T-helper 2 cell treated with Interferon-gamma antibody and Interleukin-4, amounts not matched to agents 5 μg/mL and 100 μg/mL, for 36 hours (primary cell): Measurements from ENCODE around the gene WWC2.

Source experiments
- DNase-seq: peaks from one replicate; pipeline ENCODE4 v3.0.0; 2021; ENCODE audit warnings: low spot score
- H3K27ac Mint-ChIP-seq: one replicate; pipeline ENCODE4 v1.8.0; 2021; ENCODE audit warnings: mild to moderate bottlenecking, mixed read lengths
- H3K27me3 Mint-ChIP-seq: one replicate; pipeline ENCODE4 v1.8.0; 2021; ENCODE audit warnings: low read depth, mixed read lengths
- H3K36me3 Mint-ChIP-seq: one replicate; pipeline ENCODE4 v1.8.0; 2021; ENCODE audit warnings: low read depth, mixed read lengths
- H3K4me1 Mint-ChIP-seq: one replicate; pipeline ENCODE4 v1.8.0; 2021; ENCODE audit warnings: low read depth, mixed read lengths
- H3K4me3 Mint-ChIP-seq: one replicate; pipeline ENCODE4 v1.8.0; 2022; ENCODE audit warnings: mild to moderate bottlenecking, moderate library complexity, mixed read lengths
- H3K9me3 Mint-ChIP-seq: one replicate; pipeline ENCODE4 v1.8.0; 2021; ENCODE audit warnings: mixed read lengths

WWC2 gene

DNA sequence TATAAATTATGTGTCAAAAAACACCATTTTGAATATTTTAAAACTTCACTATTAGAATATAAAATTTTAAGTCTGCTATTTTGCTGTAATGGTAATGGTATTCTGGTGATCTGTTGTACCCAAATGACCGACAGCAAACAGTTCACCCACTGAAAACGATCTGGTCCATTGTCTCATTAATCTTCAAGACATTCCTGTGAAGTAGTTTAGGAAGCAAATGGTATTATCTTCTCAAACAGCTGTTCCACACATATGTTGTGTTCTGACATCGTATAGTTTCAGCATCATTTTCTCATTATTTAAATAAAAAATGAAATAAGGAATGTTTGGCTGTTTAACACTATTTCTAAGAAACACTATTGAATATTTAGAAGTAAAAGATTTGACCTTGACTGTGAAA is 98.1 kb downstream of the WWC2 start:
- Mint-ChIP-seq H3K27ac (no peak overlapping the region), H3K4me1 (no peaks in the 10 kb centered on the region), H3K36me3 (no peaks in the 10 kb centered on the region), H3K4me3 (no peak overlapping the region), H3K27me3 (peaks cover 34% of the 10 kb centered on the region), H3K9me3 (no peaks in the 10 kb centered on the region)
- no peak for DNase-seq

- DNase-seq: no peak
- no peak overlapping the region for H3K4me3 Mint-ChIP-seq
- no peaks in the 10 kb centered on the region for H3K36me3 Mint-ChIP-seq
- no peaks in the 10 kb centered on the region for H3K4me1 Mint-ChIP-seq
- H3K27me3 Mint-ChIP-seq: peaks cover 19% of the 10 kb centered on the region
- no peaks in the 10 kb centered on the region for H3K9me3 Mint-ChIP-seq
- no peak overlapping the region for H3K27ac Mint-ChIP-seq
Measured at GRCh38 chr4:183200453-183200852, 101.4 kb downstream of the WWC2 start.

DNA sequence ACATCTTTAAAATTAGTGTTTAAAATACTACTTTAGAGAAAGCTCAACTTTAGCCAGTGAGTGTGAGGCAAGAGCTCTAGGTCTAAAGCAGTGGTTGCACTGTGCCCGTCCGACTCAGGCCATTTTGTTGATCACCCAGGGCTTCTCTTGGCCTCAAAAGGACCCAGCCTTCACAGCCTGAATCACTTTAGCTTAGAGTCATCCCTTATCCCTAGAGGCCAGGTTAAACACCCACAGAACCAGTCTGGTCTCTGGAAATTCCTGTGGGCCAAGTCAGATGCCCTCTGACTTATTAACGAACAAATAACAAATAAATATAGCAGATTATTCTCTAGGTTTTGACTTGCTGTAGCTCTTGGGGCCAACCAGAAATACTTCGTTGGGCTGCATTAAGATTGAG is 102.3 kb downstream of the WWC2 start:
- no peak for DNase-seq
- H3K27ac Mint-ChIP-seq: no peak overlapping the region
- H3K36me3 Mint-ChIP-seq: no peaks in the 10 kb centered on the region
- H3K27me3 Mint-ChIP-seq: peaks cover 13% of the 10 kb centered on the region
- H3K9me3 Mint-ChIP-seq: no peaks in the 10 kb centered on the region
- no peak overlapping the region for H3K4me3 Mint-ChIP-seq
- no peaks in the 10 kb centered on the region for H3K4me1 Mint-ChIP-seq

DNA sequence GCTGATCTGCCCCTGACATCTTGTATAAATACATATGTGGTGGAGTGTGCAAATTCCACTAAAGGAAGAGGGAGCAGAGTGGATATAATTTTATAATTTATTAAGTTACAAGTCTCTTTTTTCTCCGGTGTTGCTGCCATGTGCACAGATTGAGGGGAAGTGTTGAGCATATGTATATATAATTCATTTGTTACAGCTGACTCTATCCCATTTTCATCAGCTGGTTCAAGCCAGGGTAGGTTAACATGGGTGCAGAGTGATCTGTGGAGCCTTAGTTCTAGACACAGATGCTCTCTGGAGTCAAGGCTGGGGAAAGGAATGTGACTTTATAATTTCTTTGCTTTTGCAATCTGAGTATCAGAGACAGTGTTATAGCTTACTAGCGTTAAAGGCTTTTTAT is 103.5 kb downstream of the WWC2 start:
- no peaks in the 10 kb centered on the region for H3K9me3 Mint-ChIP-seq
- H3K4me1 Mint-ChIP-seq: no peaks in the 10 kb centered on the region

GRCh38 chr4:183204793-183205192 is 105.7 kb downstream of the WWC2 start:
- no peak for DNase-seq
- peaks cover 11% of the 10 kb centered on the region for H3K27me3 Mint-ChIP-seq
- H3K4me1 Mint-ChIP-seq: no peaks in the 10 kb centered on the region
- H3K27ac Mint-ChIP-seq: no peak overlapping the region
- H3K9me3 Mint-ChIP-seq: no peaks in the 10 kb centered on the region
- no peak overlapping the region for H3K4me3 Mint-ChIP-seq
- no peaks in the 10 kb centered on the region for H3K36me3 Mint-ChIP-seq

More for the DNA sequence above, 103.5 kb downstream of the WWC2 start:
- Mint-ChIP-seq H3K27ac (no peak overlapping the region), H3K36me3 (no peaks in the 10 kb centered on the region), H3K27me3 (peaks cover 14% of the 10 kb centered on the region), H3K4me3 (no peak overlapping the region)
- DNase-seq: no peak

DNA sequence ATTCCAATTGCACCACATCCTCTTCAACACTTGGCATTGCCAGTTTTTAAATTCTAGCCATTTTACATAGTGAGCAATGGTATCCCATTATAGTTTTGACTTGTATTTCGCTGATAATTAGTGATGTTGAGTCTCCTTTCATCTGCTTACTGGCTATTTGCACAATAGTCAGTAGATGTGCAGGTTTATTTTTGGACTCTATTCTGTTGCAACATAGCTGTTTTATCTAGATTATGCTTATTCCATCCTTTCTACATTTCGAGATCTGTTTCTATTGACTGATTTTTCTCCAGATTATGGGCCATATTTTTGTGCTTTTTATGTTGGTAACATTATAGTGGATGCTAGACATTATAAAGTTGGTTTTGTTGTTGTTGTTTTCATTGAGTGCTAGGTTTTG is 106.1 kb downstream of the WWC2 start:
- H3K27ac Mint-ChIP-seq: no peak overlapping the region
- H3K4me1 Mint-ChIP-seq: no peaks in the 10 kb centered on the region
- H3K27me3 Mint-ChIP-seq: peaks cover 11% of the 10 kb centered on the region
- H3K9me3 Mint-ChIP-seq: no peaks in the 10 kb centered on the region
- DNase-seq: no peak
- H3K4me3 Mint-ChIP-seq: no peak overlapping the region
- no peaks in the 10 kb centered on the region for H3K36me3 Mint-ChIP-seq

DNA sequence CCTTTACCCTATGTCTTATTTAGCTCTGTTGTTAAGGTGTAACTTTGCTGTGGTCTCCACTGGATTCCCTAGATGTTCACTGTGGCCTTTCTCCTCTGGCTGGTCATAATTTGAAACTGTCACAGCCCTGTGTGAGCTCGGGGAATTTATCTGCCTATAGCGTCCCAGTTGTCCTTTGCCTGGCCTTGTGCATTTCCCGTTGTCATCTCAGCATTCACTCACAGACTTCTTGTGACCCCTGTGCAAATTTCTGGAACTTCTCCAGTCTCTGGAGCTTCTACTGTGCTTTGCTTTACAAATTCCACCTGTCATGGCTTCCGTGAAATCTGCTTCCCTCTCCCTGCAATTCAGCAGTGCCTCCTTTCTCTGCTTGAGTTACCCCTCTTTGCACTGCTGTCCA is 106.7 kb downstream of the WWC2 start:
- Mint-ChIP-seq H3K36me3 (no peaks in the 10 kb centered on the region), H3K9me3 (no peaks in the 10 kb centered on the region), H3K27ac (no peak overlapping the region), H3K27me3 (peaks cover 11% of the 10 kb centered on the region), H3K4me1 (no peaks in the 10 kb centered on the region), H3K4me3 (no peak overlapping the region)
- DNase-seq: no peak

- H3K9me3 Mint-ChIP-seq: no peaks in the 10 kb centered on the region
- no peak overlapping the region for H3K27ac Mint-ChIP-seq
- no peak for DNase-seq
- peaks cover 9% of the 10 kb centered on the region for H3K27me3 Mint-ChIP-seq
- H3K36me3 Mint-ChIP-seq: no peaks in the 10 kb centered on the region
- H3K4me1 Mint-ChIP-seq: no peaks in the 10 kb centered on the region
- no peak overlapping the region for H3K4me3 Mint-ChIP-seq
Measured at GRCh38 chr4:183211533-183211932, 112.5 kb downstream of the WWC2 start.

DNA sequence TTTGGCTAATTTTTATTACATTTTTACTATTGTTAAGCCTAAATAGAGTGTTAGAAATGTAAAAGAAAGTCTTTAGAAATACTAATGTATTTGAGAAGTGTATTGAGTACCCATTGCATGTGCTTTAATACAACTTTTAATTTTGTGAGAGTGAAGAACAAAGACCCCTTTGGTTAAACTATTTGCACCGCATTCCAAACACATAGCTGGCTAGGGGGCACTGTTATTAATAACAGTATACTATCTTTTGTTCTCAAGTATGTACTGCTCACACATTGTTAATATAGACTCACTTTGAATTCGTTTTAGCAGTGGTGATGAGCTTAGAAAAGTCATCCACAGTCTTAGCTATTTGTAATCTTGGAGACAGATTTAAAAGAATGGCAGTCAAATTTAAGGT is 114.9 kb downstream of the WWC2 start:
- Mint-ChIP-seq H3K9me3 (no peaks in the 10 kb centered on the region), H3K36me3 (no peaks in the 10 kb centered on the region), H3K27ac (no peak overlapping the region), H3K4me3 (no peak overlapping the region), H3K27me3 (peaks cover 5% of the 10 kb centered on the region), H3K4me1 (no peaks in the 10 kb centered on the region)
- no peak for DNase-seq

- Mint-ChIP-seq H3K27me3 (peaks cover 5% of the 10 kb centered on the region), H3K4me1 (no peaks in the 10 kb centered on the region), H3K27ac (no peak overlapping the region), H3K9me3 (no peaks in the 10 kb centered on the region), H3K4me3 (no peak overlapping the region), H3K36me3 (no peaks in the 10 kb centered on the region)
- DNase-seq: no peak
Measured at GRCh38 chr4:183214912-183215488, 115.9 kb downstream of the WWC2 start.

DNA sequence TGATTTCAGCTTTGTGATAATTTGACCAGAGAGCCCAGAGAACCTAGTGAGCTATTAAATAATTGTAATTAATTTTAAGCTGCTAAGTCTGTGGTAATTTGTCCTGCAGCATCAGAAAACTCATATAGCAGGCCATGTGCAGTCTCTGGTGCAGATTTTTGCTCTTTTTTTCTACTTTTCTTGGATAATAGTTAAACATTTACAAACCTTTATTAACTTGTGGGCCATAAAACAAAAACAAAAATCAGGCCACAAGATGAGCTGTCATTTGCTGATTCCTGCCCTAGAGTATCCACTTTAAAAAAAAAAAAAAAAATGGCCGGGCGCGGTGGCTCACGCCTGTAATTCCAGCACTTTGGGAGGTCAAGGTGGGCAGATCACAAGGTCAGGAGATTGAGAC is 121.2 kb downstream of the WWC2 start:
- H3K9me3 Mint-ChIP-seq: no peaks in the 10 kb centered on the region
- H3K27me3 Mint-ChIP-seq: peaks cover 4% of the 10 kb centered on the region
- DNase-seq: no peak
- no peaks in the 10 kb centered on the region for H3K4me1 Mint-ChIP-seq
- no peak overlapping the region for H3K27ac Mint-ChIP-seq
- no peak overlapping the region for H3K4me3 Mint-ChIP-seq
- no peaks in the 10 kb centered on the region for H3K36me3 Mint-ChIP-seq

GRCh38 chr4:183223053-183223452 is 124.0 kb downstream of the WWC2 start:
- H3K4me1 Mint-ChIP-seq: no peaks in the 10 kb centered on the region
- no peak for DNase-seq
- H3K27me3 Mint-ChIP-seq: peaks cover 7% of the 10 kb centered on the region
- no peak overlapping the region for H3K4me3 Mint-ChIP-seq
- no peaks in the 10 kb centered on the region for H3K36me3 Mint-ChIP-seq
- no peak overlapping the region for H3K27ac Mint-ChIP-seq
- H3K9me3 Mint-ChIP-seq: no peaks in the 10 kb centered on the region

DNA sequence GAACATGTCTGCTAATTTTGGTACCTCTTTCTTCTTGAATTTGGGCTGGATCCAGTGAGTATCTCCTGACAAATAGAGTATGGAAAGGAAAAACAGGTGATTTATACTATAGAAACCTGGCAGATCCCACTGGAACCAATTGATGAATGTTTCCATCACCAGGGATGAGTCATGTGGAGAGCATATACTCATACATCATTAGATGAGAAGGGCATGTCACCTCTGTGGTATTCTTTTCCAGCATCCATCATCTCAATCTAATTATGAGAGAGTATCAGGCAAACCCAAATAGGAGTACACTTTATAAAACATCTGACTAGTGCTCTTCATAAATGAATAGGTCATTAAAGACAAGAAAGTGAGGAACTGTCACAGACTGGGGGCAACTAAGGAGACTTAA is 130.3 kb downstream of the WWC2 start:
- no peak overlapping the region for H3K27ac Mint-ChIP-seq
- no peak for DNase-seq
- no peak overlapping the region for H3K4me3 Mint-ChIP-seq
- no peaks in the 10 kb centered on the region for H3K36me3 Mint-ChIP-seq
- H3K9me3 Mint-ChIP-seq: no peaks in the 10 kb centered on the region
- peaks cover 8% of the 10 kb centered on the region for H3K27me3 Mint-ChIP-seq
- no peaks in the 10 kb centered on the region for H3K4me1 Mint-ChIP-seq

DNA sequence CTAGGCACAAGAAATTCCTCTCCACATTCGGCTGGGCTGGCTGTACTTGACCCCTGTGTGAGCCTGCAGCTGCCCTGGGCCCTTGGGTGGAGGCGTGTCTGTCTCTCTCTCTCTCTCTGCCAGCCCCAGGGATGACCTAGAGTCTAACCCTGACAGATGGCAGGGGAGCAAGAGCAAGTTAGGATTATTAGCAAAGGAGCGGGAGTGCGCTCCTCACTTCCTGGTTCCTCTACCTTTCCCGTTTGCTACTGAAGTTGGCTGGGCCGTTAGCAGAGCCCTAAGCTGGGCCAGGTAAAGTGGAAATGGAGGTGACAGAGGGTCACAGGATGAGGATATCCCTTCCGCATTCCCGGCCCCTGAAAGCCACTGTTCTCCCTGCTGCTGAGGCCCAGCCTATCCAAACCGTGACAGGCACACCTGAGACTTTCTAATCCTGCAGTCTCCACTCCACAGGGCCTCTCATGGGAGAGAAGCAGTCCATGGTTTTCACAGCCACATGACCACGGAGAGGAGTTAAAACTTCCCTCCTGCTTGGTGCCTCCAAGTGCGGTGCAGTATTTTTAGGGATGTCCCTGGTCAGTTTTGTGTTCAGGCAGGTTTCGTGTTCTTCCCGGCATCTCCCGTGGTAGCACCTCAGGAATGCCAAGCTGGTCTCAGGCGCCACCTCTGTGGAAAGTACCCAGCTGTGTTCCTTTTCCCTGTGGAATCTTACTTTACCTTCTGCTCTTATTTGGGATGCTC is 141.7 kb downstream of the WWC2 start:
- H3K4me3 Mint-ChIP-seq: no peak overlapping the region
- H3K27ac Mint-ChIP-seq: no peak overlapping the region
- no peaks in the 10 kb centered on the region for H3K4me1 Mint-ChIP-seq
- no peaks in the 10 kb centered on the region for H3K36me3 Mint-ChIP-seq
- H3K27me3 Mint-ChIP-seq: peaks cover 2% of the 10 kb centered on the region
- H3K9me3 Mint-ChIP-seq: no peaks in the 10 kb centered on the region
- no peak for DNase-seq

- Mint-ChIP-seq H3K4me1 (no peaks in the 10 kb centered on the region), H3K36me3 (no peaks in the 10 kb centered on the region), H3K9me3 (no peaks in the 10 kb centered on the region), H3K27ac (no peak overlapping the region), H3K27me3 (peaks cover 2% of the 10 kb centered on the region), H3K4me3 (no peak overlapping the region)
- DNase-seq: no peak
Measured at GRCh38 chr4:183241322-183241640, 142.2 kb downstream of the WWC2 start.
